ENCODE results near the gene WASHC4.

WASHC4 gene

GRCh38 chr12:105209091-105209490, 101.6 kb downstream of the WASHC4 start:
- no peak for DNase-seq

GRCh38 chr12:105212438-105212837, 104.9 kb downstream of the WASHC4 start:
- no peak for DNase-seq

GRCh38 chr12:105214148-105214547, 106.6 kb downstream of the WASHC4 start:
- DNase-seq, result no peak

- no peak for DNase-seq
Observed at GRCh38 chr12:105214670-105215375, 107.3 kb downstream of the WASHC4 start.

GRCh38 chr12:105218434-105218833, 110.9 kb downstream of the WASHC4 start:
- DNase-seq, result no peak
